Tibial artery (tissue), 4 donors: ENCODE results near the gene OOSP4B.
"Not testable (repeated sequence)": the region's sequence is repeated elsewhere in the genome, so short reads cannot be mapped to it uniquely, and the experiment has no call there.

Source experiments
- DNase-seq, 2 donors: peaks; one replicate each; pipeline ENCODE4 v3.0.0-alpha.2; 2019
- H3K27ac ChIP-seq, 2 donors: fragments of 200-600 bp; sonication (generic) in 1 of 2; 1 replicate in 1 of 2; 2 replicates in 1 of 2; pipeline ENCODE4 v1.5.1; 2018 to 2019; ENCODE audit warnings: mild to moderate bottlenecking in 1 of 2
- H3K27me3 ChIP-seq, 2 donors: fragments of 200-600 bp; sonication (generic) in 1 of 2; one replicate each; pipeline versions ENCODE4 v1.5.1 to v1.6.0; 2016 to 2019
- H3K36me3 ChIP-seq, 3 donors: fragments of 200-600 bp; sonication (generic) in 2 of 3; one replicate each; pipeline ENCODE4 v1.5.1; 2016 to 2019; ENCODE audit warnings: mild to moderate bottlenecking in 2 of 3
- H3K4me1 ChIP-seq, 4 donors: fragments of 200-600 bp; sonication (generic) in 2 of 4; 1 replicate in 3 of 4; 2 replicates in 1 of 4; pipeline ENCODE4 v1.5.1; 2016 to 2019
- H3K4me3 ChIP-seq, 2 donors: fragments of 200-600 bp; sonication (generic) in 1 of 2; 1 replicate in 1 of 2; 2 replicates in 1 of 2; pipeline ENCODE4 v1.5.1; 2018 to 2019; ENCODE audit warnings: mild to moderate bottlenecking in 2 of 2
- H3K9me3 ChIP-seq, 3 donors: fragments of 200-600 bp; sonication (generic) in 1 of 3; one replicate each; pipeline ENCODE4 v1.5.1; 2016 to 2019
- intact Hi-C: fragments of 100-400 bp; cut with DNase I; formaldehyde crosslinking; loops from one replicate; pipeline ENCODE4 v1.15.0; 2023; ENCODE audit warnings: low total_unique reads
- TF ChIP-seq, protein P1 (sequence below), 2 experiments: fragments of 200-600 bp in 1 of 2; fragments of 450-650 bp in 1 of 2; IDR thresholded peaks; one replicate each; pipeline ENCODE4 v1.5.1; 2017 to 2019; ENCODE audit warnings: antibody characterized with exemption in 2 of 2, mild to moderate bottlenecking in 1 of 2, moderate library complexity in 1 of 2

The OOSP4B gene

DNA sequence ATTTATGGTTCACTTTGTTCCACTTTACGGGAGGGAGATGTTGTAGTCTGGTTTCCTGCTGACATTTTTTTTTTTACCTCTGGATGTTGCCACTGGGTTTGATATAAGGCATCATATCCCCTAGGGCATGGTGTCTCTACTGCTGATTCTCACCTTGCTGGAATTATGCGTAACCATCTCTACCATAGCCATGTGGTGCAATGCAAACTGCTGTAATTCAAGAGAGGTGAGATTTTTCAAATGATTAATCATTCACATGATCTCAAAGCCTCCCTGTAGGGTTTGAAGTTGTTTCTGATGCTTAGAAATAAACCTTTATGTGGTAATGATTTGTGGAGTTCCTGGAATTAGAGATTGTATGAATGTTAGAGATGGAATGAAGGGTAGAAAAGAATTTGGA, 52.5 kb downstream of the OOSP4B start:
- no peak overlapping the region for H3K27ac ChIP-seq
- H3K36me3 ChIP-seq, result no peaks in the 10 kb centered on the region
- TF ChIP-seq, protein P1, sequence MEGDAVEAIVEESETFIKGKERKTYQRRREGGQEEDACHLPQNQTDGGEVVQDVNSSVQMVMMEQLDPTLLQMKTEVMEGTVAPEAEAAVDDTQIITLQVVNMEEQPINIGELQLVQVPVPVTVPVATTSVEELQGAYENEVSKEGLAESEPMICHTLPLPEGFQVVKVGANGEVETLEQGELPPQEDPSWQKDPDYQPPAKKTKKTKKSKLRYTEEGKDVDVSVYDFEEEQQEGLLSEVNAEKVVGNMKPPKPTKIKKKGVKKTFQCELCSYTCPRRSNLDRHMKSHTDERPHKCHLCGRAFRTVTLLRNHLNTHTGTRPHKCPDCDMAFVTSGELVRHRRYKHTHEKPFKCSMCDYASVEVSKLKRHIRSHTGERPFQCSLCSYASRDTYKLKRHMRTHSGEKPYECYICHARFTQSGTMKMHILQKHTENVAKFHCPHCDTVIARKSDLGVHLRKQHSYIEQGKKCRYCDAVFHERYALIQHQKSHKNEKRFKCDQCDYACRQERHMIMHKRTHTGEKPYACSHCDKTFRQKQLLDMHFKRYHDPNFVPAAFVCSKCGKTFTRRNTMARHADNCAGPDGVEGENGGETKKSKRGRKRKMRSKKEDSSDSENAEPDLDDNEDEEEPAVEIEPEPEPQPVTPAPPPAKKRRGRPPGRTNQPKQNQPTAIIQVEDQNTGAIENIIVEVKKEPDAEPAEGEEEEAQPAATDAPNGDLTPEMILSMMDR (IDR thresholded peaks at IDR 0.05), result no peak
- no peaks in the 10 kb centered on the region for H3K27me3 ChIP-seq
- no peak for DNase-seq
- no peaks in the 10 kb centered on the region for H3K9me3 ChIP-seq
- no peak overlapping the region for H3K4me3 ChIP-seq
- H3K4me1 ChIP-seq, result no peaks in the 10 kb centered on the region
- intact Hi-C loops, result no loop called here

DNA sequence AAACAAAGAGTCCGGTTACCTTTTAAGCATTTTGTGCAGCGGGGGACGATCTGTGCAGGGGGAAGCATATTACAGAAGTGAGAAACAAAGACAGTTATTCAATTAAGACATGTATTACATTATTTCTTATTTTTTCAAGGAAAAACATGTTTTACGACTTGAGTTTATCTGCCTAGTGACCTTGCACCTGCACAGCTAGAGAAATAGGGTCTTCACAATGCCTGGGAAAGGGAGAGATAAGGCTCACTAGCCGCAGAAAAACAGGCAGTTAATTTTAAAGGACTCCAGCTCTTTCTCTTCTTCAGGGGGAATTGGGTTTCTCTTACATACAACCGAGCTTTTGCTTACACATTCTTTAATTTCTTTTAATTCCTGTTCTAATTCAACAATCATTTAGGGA, 54.7 kb downstream of the OOSP4B start:
- intact Hi-C loops, result not testable (repeated sequence)

DNA sequence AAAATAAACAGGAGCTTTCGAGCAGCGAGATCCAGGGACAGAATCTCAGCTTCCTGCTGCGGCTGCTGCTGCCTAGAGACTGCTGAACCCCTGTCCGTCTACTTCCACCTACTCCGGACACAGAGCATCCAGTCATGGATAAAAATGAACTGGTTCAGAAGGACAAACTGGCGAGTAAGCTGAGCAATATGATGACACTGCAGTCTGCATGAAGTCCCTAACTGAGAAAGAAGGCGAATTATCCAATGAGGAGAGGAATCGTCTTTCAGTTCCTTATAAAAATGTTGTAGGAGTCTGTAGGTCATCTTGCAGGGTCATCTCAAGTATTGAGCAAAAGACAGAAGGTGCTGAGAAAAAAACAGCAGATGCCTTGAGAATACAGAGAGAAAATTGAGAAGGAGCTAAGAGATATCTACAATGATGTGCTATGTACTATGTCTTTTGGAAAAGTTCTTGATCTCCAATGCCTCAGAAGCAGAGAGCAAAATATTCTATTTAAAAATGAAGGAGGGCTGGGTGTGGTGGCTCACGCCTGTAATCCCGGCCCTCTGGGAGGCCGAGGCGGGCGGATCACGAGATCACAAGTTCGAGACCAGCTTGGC, 60.3 kb downstream of the OOSP4B start:
- TF ChIP-seq, protein P1 (IDR thresholded peaks at IDR 0.05), result no peak
- no peaks in the 10 kb centered on the region for H3K36me3 ChIP-seq
- no peaks in the 10 kb centered on the region for H3K27me3 ChIP-seq

More for the DNA sequence above, 54.7 kb downstream of the OOSP4B start:
- H3K36me3 ChIP-seq, H3K4me1 ChIP-seq, DNase-seq, H3K27ac ChIP-seq, H3K4me3 ChIP-seq, H3K9me3 ChIP-seq, H3K27me3 ChIP-seq: not testable (repeated sequence)

DNA sequence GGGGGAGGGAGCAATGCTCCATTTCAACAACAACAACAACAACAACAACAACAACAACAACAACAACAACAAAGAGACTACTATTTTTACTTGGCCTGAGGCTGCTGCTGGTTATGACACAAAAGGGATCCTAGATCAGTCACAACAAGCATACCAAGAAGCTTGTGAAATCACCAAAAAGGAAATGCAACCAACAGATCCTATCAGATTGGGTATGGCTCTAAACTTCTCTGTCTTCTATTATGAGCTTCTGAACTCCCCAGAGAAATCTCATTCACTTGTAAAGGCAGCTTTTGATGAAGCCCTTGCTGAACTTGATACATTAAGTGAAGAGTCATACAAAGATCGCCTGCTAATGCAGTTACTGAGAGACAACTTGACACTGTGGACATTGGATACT, 61.0 kb downstream of the OOSP4B start:
- intact Hi-C loops, result no loop called here
- Histone ChIP-seq H3K36me3 (no peaks in the 10 kb centered on the region), H3K27ac (no peak overlapping the region), H3K9me3 (peaks cover 0 to 10% (median 0%) of the 10 kb centered on the region in 3 donors), H3K4me3 (no peak overlapping the region), H3K27me3 (no peaks in the 10 kb centered on the region), H3K4me1 (no peaks in the 10 kb centered on the region)
- TF ChIP-seq, protein P1 (IDR thresholded peaks at IDR 0.05), result no peak
- no peak for DNase-seq

More for the DNA sequence above, 60.3 kb downstream of the OOSP4B start:
- Histone ChIP-seq H3K27ac (no peak overlapping the region), H3K9me3 (peaks cover 0 to 10% (median 0%) of the 10 kb centered on the region in 3 donors), H3K4me3 (no peak overlapping the region), H3K4me1 (no peaks in the 10 kb centered on the region)
- no peak for DNase-seq
- intact Hi-C loops, result no loop called here

DNA sequence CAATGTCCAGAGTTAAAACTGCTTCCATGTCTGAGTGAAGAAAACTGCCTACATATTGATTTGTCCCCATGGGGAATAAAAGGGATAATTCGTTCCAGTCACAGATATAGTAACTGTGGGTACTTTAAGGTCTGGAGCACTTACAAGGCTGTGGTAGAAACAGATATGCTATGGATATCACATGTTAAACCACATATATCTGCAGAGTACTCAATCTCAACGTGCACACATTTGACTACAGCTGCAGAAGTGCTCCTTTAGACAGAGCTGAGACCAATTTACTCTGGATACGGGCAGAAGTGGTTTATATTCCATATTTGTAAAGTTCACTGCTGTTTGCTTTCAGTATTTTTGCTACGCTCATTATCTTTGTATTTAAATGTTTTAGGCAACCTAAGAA, 61.8 kb downstream of the OOSP4B start:
- no peak overlapping the region for H3K4me3 ChIP-seq
- H3K9me3 ChIP-seq, result peaks cover 0 to 10% (median 0%) of the 10 kb centered on the region in 3 donors
- intact Hi-C loops, result no loop called here
- no peaks in the 10 kb centered on the region for H3K4me1 ChIP-seq
- H3K27me3 ChIP-seq, result no peaks in the 10 kb centered on the region
- no peak overlapping the region for H3K27ac ChIP-seq
- H3K36me3 ChIP-seq, result no peaks in the 10 kb centered on the region
- TF ChIP-seq, protein P1 (IDR thresholded peaks at IDR 0.05), result no peak
- DNase-seq, result no peak

DNA sequence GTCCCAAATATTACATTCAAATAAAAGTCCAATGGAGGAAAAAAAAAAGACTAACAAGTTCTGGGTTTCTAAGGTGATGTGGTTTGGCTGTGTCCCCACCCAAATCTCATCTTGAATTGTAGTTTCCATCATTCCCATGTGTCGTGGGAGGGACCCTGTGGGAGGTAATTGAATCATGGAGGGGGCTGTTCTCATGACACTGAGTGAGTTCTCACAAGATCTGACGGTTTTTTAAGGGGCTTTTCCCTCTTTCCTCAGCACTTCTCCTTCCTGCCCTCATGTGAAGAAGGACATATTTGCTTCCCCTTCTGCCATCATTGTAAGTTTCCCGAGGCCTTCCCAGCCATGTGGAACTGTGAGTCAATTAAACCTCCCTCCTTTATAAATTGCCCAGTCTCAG, 63.6 kb downstream of the OOSP4B start:
- no peak for DNase-seq
- TF ChIP-seq, protein P1 (IDR thresholded peaks at IDR 0.05), result no peak

More for the DNA sequence above, 63.6 kb downstream of the OOSP4B start:
- intact Hi-C loops, result no loop called here
- no peaks in the 10 kb centered on the region for H3K36me3 ChIP-seq
- peaks cover 0 to 10% (median 0%) of the 10 kb centered on the region in 3 donors for H3K9me3 ChIP-seq
- H3K4me3 ChIP-seq, result no peak overlapping the region
- H3K27ac ChIP-seq, result no peak overlapping the region
- no peaks in the 10 kb centered on the region for H3K27me3 ChIP-seq
- no peaks in the 10 kb centered on the region for H3K4me1 ChIP-seq
